GM10248 (cell line): Measurements from ENCODE around the gene PID1.

Experiments used
- CTCF ChIA-PET: fragments of 300-600 bp; sonication (Branson Sonifier 250); formaldehyde crosslinking; extraction: SDS; loops from one replicate; lab custom pipeline; 2021; ENCODE audit warnings: antibody characterized with exemption; lab: Yijun Ruan, JAX
- POLR2A ChIA-PET: fragments of 350-650 bp; sonication (Branson Sonifier 250); formaldehyde crosslinking; extraction: SDS; loops from one replicate; lab custom pipeline; 2020; ENCODE audit warnings: antibody characterized with exemption; lab: Yijun Ruan, JAX
- DNase-seq: peaks from one replicate; pipeline ENCODE4 v3.0.0; 2012; ENCODE audit errors: extremely low spot score
- TF ChIP-seq, protein P1 (sequence below): IDR thresholded peaks from 2 replicates; pipeline ENCODE4 v1.5.1; 2012; ENCODE audit warnings: mild to moderate bottlenecking, low read depth; ENCODE audit errors: extremely low read depth, missing control alignments, control extremely low read depth

The PID1 gene

DNA sequence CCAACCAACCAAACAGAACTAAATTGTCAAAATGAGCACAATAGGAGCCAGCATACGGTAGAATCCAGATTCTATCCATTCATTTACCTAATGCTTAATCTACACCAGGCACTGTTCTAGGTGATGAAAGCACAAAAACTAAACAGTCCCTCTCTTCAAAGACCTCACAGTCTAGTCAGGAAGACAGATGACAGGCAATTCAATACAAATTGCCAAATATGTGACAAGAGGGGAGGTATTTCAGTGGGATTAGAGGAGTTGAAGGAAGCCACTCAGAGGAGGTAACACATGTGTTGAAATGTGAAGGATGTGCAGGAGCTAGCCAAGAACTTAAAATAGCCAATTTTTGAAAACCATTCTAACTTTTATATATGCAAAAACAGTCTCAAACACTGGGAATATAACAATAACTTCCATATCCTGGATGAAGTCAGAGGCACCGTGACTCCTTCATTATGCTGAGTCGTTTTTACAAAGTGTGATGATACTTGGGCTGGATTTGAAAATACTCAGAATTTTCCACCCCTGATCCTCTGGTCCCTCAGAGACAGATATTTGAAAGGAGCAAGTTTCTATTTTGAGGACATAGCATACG is 204.9 kb downstream of the PID1 start:
- TF ChIP-seq, protein P1, sequence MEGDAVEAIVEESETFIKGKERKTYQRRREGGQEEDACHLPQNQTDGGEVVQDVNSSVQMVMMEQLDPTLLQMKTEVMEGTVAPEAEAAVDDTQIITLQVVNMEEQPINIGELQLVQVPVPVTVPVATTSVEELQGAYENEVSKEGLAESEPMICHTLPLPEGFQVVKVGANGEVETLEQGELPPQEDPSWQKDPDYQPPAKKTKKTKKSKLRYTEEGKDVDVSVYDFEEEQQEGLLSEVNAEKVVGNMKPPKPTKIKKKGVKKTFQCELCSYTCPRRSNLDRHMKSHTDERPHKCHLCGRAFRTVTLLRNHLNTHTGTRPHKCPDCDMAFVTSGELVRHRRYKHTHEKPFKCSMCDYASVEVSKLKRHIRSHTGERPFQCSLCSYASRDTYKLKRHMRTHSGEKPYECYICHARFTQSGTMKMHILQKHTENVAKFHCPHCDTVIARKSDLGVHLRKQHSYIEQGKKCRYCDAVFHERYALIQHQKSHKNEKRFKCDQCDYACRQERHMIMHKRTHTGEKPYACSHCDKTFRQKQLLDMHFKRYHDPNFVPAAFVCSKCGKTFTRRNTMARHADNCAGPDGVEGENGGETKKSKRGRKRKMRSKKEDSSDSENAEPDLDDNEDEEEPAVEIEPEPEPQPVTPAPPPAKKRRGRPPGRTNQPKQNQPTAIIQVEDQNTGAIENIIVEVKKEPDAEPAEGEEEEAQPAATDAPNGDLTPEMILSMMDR: no peak
- POLR2A ChIA-PET: no interaction called here
- no peak for DNase-seq
- CTCF ChIA-PET: interaction anchor here (1.6 kb wide), 1 partner anchor 15 kb away, joined by 4 read pairs; no protein-coding TSS in a partner anchor

DNA sequence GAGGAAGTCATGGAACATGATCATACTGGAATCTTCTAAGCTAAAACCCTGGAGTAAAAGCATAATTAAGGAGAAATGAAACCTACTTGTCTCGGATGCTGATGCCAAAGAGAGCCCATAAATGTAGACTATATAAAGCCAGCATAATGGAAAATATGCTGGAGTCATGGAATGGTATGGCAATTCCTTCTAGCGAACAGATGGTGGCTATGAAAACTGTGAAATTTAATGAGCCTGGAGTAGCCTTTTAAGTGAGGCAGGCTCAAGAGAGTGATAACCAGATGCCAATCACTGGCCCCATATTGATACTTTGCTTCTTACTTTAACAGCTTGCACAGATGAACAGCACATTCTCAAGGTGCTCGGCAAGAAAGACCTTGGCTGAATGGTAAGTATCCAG is 206.3 kb downstream of the PID1 start:
- CTCF ChIA-PET: no interaction called here
- DNase-seq: no peak
- TF ChIP-seq, protein P1: no peak
- POLR2A ChIA-PET: no interaction called here

- ChIA-PET CTCF (interaction anchor here (0.7 kb wide), 1 partner anchor 11 kb away, joined by 3 read pairs; no protein-coding TSS in a partner anchor), POLR2A (no interaction called here)
- no peak for DNase-seq
- TF ChIP-seq, protein P1: no peak
Observed at GRCh38 chr2:229060147-229060546, 210.9 kb downstream of the PID1 start.

GRCh38 chr2:229059331-229060033 is 211.6 kb downstream of the PID1 start:
- TF ChIP-seq, protein P1: no peak
- CTCF ChIA-PET: interaction anchor here (0.7 kb wide), 1 partner anchor 10 kb away, joined by 3 read pairs; no protein-coding TSS in a partner anchor
- POLR2A ChIA-PET: no interaction called here
- DNase-seq: no peak

- CTCF ChIA-PET: no interaction called here
- TF ChIP-seq, protein P1: no peak
- POLR2A ChIA-PET: no interaction called here
- DNase-seq: no peak
Observed at GRCh38 chr2:229057976-229058553, 213.0 kb downstream of the PID1 start.

- TF ChIP-seq, protein P1: no peak
- CTCF ChIA-PET: interaction anchor here (1.7 kb wide), 1 partner anchor 13 kb away, joined by 4 read pairs; no protein-coding TSS in a partner anchor
- no peak for DNase-seq
- POLR2A ChIA-PET: no interaction called here
Observed at GRCh38 chr2:229054311-229054710, 216.8 kb downstream of the PID1 start.
